ENCODE data around the gene ATAD1. TPM values are rescaled to one million over a fixed set of nuclear protein-coding genes. Genes with fewer than 3 reads are reported as not detected.

ATAD1 gene
- polyA plus RNA-seq, 3 donors: 6.3 to 13.2 (median 10.2) TPM

DNA sequence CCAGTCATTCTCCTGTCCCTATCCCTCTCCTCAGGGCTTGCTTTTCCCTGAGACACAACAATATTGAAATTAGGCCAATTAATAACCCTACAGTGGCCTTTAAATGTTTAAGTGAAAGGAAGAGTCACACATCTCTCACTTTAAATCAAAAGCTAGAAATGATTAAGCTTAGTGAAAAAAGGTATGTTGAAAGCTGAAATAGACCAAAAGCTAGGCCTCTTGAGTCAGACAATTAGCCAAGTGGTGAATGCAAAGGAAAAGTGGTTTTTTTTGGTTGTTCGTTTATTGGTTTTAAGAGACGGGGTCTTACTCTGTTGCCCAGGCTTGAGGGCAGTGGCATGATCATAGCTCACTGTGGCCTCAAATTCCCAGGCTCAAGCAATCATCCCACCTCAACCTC, 9.7 kb upstream of the ATAD1 start:
- peaks cover under 1 to 3% (median 2%) of the 10 kb centered on the region in 3 donors for H3K27me3 Mint-ChIP-seq (ENCODE audit: low read depth in 3 of 3)
- H3K9me3 ChIP-seq (replicated peaks in 1 of 2; ENCODE audit: control insufficient read depth in 1 of 2, insufficient read depth in 1 of 2, low read length in 2 of 2): no peaks in the 10 kb centered on the region
- no peaks in the 10 kb centered on the region for H3K4me1 Mint-ChIP-seq
- H3K36me3 ChIP-seq (replicated peaks in 1 of 2; ENCODE audit: control insufficient read depth in 1 of 2, insufficient read depth in 2 of 2, low read length in 2 of 2): no peaks in the 10 kb centered on the region
- H2AFZ ChIP-seq (ENCODE audit: insufficient read depth, low read depth, low read length, poor library complexity, severe bottlenecking): no peak overlapping the region
- H3K27ac ChIP-seq (ENCODE audit: low read depth in 1 of 2, low read length in 2 of 2): no peak overlapping the region
- no peak overlapping the region for H3K4me3 Mint-ChIP-seq
- no peak overlapping the region for H3K27ac Mint-ChIP-seq
- no peak overlapping the region for H3K9ac ChIP-seq (ENCODE audit: insufficient read depth, low read length, poor library complexity, severe bottlenecking)
- H3K4me2 ChIP-seq (replicated peaks; ENCODE audit: extremely low read depth, low read length, poor library complexity, severe bottlenecking): no peak overlapping the region
- H3K79me2 ChIP-seq (ENCODE audit: insufficient read depth, low read length): no peaks in the 10 kb centered on the region
- H3K36me3 Mint-ChIP-seq: no peaks in the 10 kb centered on the region
- H4K20me1 ChIP-seq (ENCODE audit: insufficient read depth, low read length): no peaks in the 10 kb centered on the region
- DNase-seq: no peak
- WGBS (ENCODE audit: insufficient coverage): 100% methylated on average over 1 of the region's 2 CpGs
- peaks cover 0 to 9% (median 0%) of the 10 kb centered on the region in 7 donors for H3K9me3 Mint-ChIP-seq
- intact Hi-C loops (cut with micrococcal nuclease): no loop called here
- TF ChIP-seq, protein P1, sequence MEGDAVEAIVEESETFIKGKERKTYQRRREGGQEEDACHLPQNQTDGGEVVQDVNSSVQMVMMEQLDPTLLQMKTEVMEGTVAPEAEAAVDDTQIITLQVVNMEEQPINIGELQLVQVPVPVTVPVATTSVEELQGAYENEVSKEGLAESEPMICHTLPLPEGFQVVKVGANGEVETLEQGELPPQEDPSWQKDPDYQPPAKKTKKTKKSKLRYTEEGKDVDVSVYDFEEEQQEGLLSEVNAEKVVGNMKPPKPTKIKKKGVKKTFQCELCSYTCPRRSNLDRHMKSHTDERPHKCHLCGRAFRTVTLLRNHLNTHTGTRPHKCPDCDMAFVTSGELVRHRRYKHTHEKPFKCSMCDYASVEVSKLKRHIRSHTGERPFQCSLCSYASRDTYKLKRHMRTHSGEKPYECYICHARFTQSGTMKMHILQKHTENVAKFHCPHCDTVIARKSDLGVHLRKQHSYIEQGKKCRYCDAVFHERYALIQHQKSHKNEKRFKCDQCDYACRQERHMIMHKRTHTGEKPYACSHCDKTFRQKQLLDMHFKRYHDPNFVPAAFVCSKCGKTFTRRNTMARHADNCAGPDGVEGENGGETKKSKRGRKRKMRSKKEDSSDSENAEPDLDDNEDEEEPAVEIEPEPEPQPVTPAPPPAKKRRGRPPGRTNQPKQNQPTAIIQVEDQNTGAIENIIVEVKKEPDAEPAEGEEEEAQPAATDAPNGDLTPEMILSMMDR (IDR thresholded peaks at IDR 0.05): no peak
- H3K27me3 ChIP-seq (ENCODE audit: control insufficient read depth in 2 of 2, insufficient read depth in 2 of 2, low read length in 2 of 2): no peaks in the 10 kb centered on the region
- no peaks in the 10 kb centered on the region for H3K4me1 ChIP-seq (ENCODE audit: control insufficient read depth in 1 of 2, insufficient read depth in 2 of 2, low read length in 2 of 2)
- no peak overlapping the region for H3K4me3 ChIP-seq (replicated peaks in 1 of 3; ENCODE audit: low read depth in 2 of 3, low read length in 3 of 3)

DNA sequence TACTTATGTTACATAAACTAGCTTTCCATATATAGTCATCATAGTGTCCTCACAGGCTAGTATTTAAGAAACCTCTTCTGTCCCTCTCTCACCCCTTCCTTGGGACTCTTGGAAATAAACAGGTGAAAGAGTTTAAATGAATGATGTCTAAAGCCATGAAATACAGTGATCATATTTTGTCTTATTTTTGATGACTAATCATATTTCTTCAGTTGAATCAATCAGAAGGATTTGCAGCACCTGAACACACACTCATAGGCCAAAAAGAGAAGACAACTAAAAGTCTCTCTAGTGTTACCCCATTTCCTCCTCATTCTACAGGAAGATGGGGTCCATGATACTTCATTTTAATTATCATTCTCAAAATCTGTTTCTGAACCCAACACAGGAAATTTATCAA, 8.6 kb upstream of the ATAD1 start:
- Histone ChIP-seq H4K20me1 (ENCODE audit: insufficient read depth, low read length) (no peaks in the 10 kb centered on the region), H3K36me3 (replicated peaks in 1 of 2; ENCODE audit: control insufficient read depth in 1 of 2, insufficient read depth in 2 of 2, low read length in 2 of 2) (no peaks in the 10 kb centered on the region), H3K4me3 (replicated peaks in 1 of 3; ENCODE audit: low read depth in 2 of 3, low read length in 3 of 3) (no peak overlapping the region), H3K4me1 (ENCODE audit: control insufficient read depth in 1 of 2, insufficient read depth in 2 of 2, low read length in 2 of 2) (no peaks in the 10 kb centered on the region), H3K27me3 (ENCODE audit: control insufficient read depth in 2 of 2, insufficient read depth in 2 of 2, low read length in 2 of 2) (no peaks in the 10 kb centered on the region), H3K9ac (ENCODE audit: insufficient read depth, low read length, poor library complexity, severe bottlenecking) (no peak overlapping the region), H3K4me2 (replicated peaks; ENCODE audit: extremely low read depth, low read length, poor library complexity, severe bottlenecking) (no peak overlapping the region), H3K79me2 (ENCODE audit: insufficient read depth, low read length) (no peaks in the 10 kb centered on the region), H3K27ac (ENCODE audit: low read depth in 1 of 2, low read length in 2 of 2) (no peak overlapping the region), H2AFZ (ENCODE audit: insufficient read depth, low read depth, low read length, poor library complexity, severe bottlenecking) (no peak overlapping the region), H3K9me3 (replicated peaks in 1 of 2; ENCODE audit: control insufficient read depth in 1 of 2, insufficient read depth in 1 of 2, low read length in 2 of 2) (no peaks in the 10 kb centered on the region)
- no peak overlapping the region for H3K27ac Mint-ChIP-seq
- intact Hi-C loops (cut with micrococcal nuclease): no loop called here
- H3K36me3 Mint-ChIP-seq: no peaks in the 10 kb centered on the region
- H3K27me3 Mint-ChIP-seq (ENCODE audit: low read depth in 3 of 3): peaks cover 0 to 6% (median 2%) of the 10 kb centered on the region in 3 donors
- peaks cover 0 to 9% (median 0%) of the 10 kb centered on the region in 7 donors for H3K9me3 Mint-ChIP-seq
- no peak for DNase-seq
- TF ChIP-seq, protein P1 (IDR thresholded peaks at IDR 0.05): no peak
- H3K4me1 Mint-ChIP-seq: no peaks in the 10 kb centered on the region
- no peak overlapping the region for H3K4me3 Mint-ChIP-seq

Measured in CD14-positive monocyte (primary cell).